Mesodermal cell (in vitro differentiated cells): ENCODE results near the gene EBI3.
"Not testable (repeated sequence)": the region's sequence is repeated elsewhere in the genome, so short reads cannot be mapped to it uniquely, and the experiment has no call there.

Source experiments
- H3K27ac ChIP-seq: 2 replicates; pipeline ENCODE4 v1.7.0; 2013; ENCODE audit warnings: mild to moderate bottlenecking, low read depth, low read length, moderate library complexity; ENCODE audit not compliant: severe bottlenecking
- H3K36me3 ChIP-seq: 2 replicates; pipeline ENCODE4 v1.7.1; 2013; ENCODE audit warnings: mild to moderate bottlenecking, low read length, moderate library complexity; ENCODE audit not compliant: control insufficient read depth, insufficient read depth
- H3K4me1 ChIP-seq: one replicate; pipeline ENCODE4 v1.7.1; 2013; ENCODE audit warnings: mild to moderate bottlenecking, low read length; ENCODE audit not compliant: insufficient read depth, control insufficient read depth, poor library complexity, severe bottlenecking
- H3K4me3 ChIP-seq: 2 replicates; pipeline ENCODE4 v1.7.0; 2013; ENCODE audit warnings: low read length, control low read depth, mild to moderate bottlenecking; ENCODE audit not compliant: insufficient read depth, poor library complexity, severe bottlenecking; ENCODE audit errors: extremely low read depth
- H3K9me3 ChIP-seq: 2 replicates; pipeline ENCODE4 v1.7.1; 2013; ENCODE audit warnings: mild to moderate bottlenecking, low read length, moderate library complexity; ENCODE audit not compliant: control insufficient read depth
- WGBS, 2 experiments: methylation state at CpG; one replicate each; pipeline ENCODE4 v1.1.5; 2013; ENCODE audit warnings: missing lambda C conversion rate in 2 of 2; ENCODE audit not compliant: insufficient coverage in 2 of 2; 5-methylcytosine and 5-hydroxymethylcytosine counted together

The EBI3 gene

DNA sequence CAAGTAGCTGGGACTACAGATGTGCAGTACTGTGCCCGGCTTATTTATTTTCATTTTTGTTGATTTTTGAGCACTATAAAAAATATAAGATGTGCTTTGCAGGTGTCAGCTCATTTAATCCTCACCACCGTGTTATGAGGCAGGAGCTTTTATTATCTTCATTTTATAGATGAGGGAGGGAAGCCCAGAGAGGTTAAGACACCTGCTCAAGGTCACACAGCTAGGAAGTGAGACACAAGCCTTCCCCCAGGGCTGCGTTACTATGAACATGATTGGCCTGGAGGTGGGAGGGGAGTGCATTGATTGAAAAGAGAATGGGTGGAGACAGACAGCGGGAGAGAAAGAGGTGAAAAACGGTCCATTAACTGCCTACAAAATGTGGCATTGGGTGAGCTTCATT, 39.7 kb upstream of the EBI3 start:
- no peaks in the 10 kb centered on the region for H3K36me3 ChIP-seq
- no peaks in the 10 kb centered on the region for H3K4me1 ChIP-seq
- no peak overlapping the region for H3K4me3 ChIP-seq
- no peak overlapping the region for H3K27ac ChIP-seq
- H3K9me3 ChIP-seq: no peaks in the 10 kb centered on the region
- WGBS, 2 experiments: 81 to 90% methylated on average over 2 to 3 of the region's 5 CpGs

DNA sequence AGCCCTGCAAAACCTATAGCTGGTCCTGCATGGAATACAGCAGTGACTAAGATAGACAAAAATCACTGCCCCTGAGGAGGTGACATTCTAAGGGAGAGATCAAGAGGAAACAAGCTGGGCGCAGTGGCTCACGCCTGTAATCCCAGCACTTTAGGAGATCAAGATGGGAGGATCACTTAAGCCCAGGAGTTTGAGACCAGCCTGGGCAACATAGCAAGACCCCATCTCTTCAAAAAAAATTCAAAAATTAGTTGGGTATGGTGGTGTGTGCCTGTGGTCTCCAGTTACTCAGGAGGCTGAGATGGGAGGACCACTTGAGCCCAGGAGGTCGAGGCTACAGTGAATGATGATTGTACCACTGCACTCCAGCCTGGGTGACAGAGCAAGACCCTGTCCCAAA, 36.8 kb upstream of the EBI3 start:
- H3K4me1 ChIP-seq: not testable (repeated sequence)
- WGBS, 2 experiments: 60% methylated on average over 1 of the region's 3 CpGs; no CpG with 5 or more reads in 1 of the 2 experiments

DNA sequence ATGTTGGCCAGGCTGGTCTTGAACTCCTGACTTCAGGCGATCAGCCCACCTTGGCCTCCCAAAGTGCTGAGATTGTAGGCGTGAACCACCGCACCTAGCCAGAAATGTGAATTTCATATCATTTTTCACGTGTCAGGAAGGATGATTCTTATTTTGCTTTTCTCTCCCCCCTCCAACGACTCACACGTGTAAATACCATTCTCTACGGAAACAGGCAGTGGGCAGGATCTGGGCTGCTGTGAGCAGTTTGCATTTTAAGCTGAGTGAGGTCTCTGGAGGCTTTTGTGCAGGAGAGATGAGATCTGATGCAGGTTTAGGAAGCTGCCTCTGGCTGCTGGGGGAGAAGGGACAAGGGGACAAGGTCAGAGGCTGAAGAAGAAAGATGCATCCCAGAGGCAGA, 35.0 kb upstream of the EBI3 start:
- Histone ChIP-seq H3K4me3 (no peak overlapping the region), H3K9me3 (no peaks in the 10 kb centered on the region), H3K4me1 (no peaks in the 10 kb centered on the region), H3K36me3 (no peaks in the 10 kb centered on the region), H3K27ac (no peak overlapping the region)
- WGBS, 2 experiments: 64 to 100% methylated on average over 1 to 6 of the region's 7 CpGs

More for the DNA sequence above, 36.8 kb upstream of the EBI3 start:
- not testable (repeated sequence) for H3K36me3 ChIP-seq, H3K27ac ChIP-seq, H3K9me3 ChIP-seq, H3K4me3 ChIP-seq

GRCh38 chr19:4196009-4196408, 33.3 kb upstream of the EBI3 start:
- no peaks in the 10 kb centered on the region for H3K4me1 ChIP-seq
- H3K9me3 ChIP-seq: no peaks in the 10 kb centered on the region
- H3K27ac ChIP-seq: no peak overlapping the region
- WGBS, 2 experiments: 69 to 77% methylated on average over 4 to 5 of the region's 8 CpGs
- no peaks in the 10 kb centered on the region for H3K36me3 ChIP-seq
- H3K4me3 ChIP-seq: no peak overlapping the region

DNA sequence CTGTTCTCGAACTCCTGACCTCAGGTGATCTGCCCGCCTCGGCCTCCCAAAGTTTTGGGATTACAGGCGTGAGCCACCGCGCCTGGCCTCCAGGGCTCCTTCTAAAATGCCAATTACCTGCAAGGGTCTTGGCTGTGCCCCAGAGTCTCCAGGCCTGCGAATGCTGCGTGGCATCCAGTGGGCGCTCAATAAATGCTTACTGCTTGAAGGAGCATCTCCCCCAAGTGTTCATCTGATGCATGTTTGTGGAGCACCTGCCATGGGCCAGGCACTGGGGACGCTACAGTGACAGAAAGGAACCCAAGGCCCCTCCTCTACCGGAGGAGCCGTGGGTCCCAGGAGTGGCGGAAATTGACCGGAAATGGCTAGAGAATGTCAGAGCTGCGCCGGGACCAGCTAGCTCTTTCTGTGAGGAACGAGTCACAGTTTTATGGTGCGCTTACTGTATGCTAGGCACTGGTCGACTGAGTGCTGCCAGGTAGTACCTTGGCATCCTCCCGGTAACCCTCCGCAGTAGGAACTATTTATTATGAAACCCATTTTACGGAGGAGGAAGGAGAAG, 32.7 kb upstream of the EBI3 start:
- Histone ChIP-seq H3K36me3 (no peaks in the 10 kb centered on the region), H3K4me1 (no peaks in the 10 kb centered on the region), H3K4me3 (no peak overlapping the region), H3K27ac (no peak overlapping the region), H3K9me3 (no peaks in the 10 kb centered on the region)
- 83 to 86% methylated on average over 22 of the region's 22 CpGs for WGBS, 2 experiments

GRCh38 chr19:4197228-4197624, 32.1 kb upstream of the EBI3 start:
- H3K4me3 ChIP-seq: no peak overlapping the region
- H3K4me1 ChIP-seq: no peaks in the 10 kb centered on the region
- no peaks in the 10 kb centered on the region for H3K9me3 ChIP-seq
- H3K27ac ChIP-seq: no peak overlapping the region
- WGBS, 2 experiments: 84 to 85% methylated on average over 5 of the region's 5 CpGs
- H3K36me3 ChIP-seq: no peaks in the 10 kb centered on the region

DNA sequence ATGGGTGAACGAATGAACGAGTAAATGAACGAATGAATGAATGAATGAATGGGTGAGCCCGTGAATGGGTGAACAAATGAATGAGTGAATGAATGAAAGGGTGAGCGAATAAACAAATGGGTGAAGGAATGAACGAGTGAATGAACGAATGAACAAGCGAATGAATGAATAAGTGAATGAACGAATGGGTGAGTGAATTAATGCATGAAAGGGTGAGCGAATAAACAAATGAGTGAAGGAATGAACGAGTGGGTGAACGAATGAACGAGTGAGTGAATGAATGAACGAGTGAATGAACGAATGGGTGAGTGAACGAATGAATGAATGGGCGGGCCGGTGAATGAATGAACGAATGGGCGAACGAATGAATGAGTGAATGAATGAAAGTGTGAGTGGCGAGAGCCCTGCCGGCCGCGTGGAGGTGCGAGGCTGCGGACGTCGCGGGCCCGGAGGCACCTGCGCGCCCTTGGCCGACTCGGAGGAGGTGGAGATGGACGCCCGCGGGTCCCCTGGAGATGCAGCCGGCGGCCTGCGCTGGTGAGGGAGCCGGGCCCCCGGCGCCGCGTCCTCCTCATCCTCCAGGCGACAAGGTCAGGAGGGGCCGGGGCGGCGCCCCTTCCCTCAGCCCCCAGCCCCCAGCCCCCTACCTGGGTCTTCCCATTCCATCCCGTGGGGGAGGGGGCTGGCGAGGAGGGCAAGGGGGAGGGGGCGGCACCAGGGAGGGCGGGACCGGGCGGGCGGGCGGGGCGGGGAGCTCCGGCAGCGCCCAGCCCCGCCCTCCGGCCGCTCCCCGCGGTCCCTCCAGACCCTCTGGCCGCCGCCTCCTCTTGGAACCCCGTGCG, 31.5 kb upstream of the EBI3 start:
- H3K9me3 ChIP-seq: no peaks in the 10 kb centered on the region
- H3K4me1 ChIP-seq: no peaks in the 10 kb centered on the region
- 24 to 26% methylated on average over 37 to 46 of the region's 70 CpGs for WGBS, 2 experiments
- no peaks in the 10 kb centered on the region for H3K36me3 ChIP-seq
- H3K4me3 ChIP-seq: peak overlapping the region; percentile 5
- no peak overlapping the region for H3K27ac ChIP-seq

DNA sequence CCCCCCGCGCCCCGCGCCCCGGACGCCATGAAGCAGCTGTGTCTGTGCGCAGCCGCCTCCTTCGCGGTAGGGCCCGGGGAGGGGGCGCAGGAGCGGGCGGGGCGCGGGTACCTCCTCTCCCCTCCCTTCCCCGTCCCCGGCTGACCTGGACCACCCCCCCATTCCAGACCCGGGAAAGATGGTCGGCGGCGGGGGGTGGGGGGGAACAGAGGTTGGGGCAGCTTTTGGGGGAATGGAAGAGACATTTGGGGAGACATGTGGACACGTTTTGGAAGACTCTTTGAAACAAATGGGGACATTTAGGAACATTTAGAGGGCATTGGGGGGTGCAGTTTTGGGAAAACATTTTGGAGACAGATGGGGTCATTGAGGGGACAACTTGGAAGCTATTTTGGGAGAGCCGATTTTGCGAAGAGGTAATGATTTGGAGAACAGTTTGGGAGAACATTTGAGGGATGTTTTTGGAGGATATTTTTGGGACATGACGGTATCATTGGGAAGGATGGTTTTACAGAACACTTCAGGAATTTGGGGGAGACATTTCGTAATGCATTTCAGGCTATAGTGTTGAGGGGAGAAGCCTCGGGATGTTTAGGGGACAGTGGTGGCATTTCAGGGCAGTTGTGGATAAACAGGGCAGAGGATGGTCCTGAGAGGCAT, 30.7 kb upstream of the EBI3 start:
- no peak overlapping the region for H3K4me3 ChIP-seq
- no peaks in the 10 kb centered on the region for H3K36me3 ChIP-seq
- no peaks in the 10 kb centered on the region for H3K9me3 ChIP-seq
- no peak overlapping the region for H3K27ac ChIP-seq
- WGBS, 2 experiments: 22 to 51% methylated on average over 6 to 13 of the region's 28 CpGs
- no peaks in the 10 kb centered on the region for H3K4me1 ChIP-seq

GRCh38 chr19:4199699-4200293, 29.5 kb upstream of the EBI3 start:
- H3K4me1 ChIP-seq: no peaks in the 10 kb centered on the region

DNA sequence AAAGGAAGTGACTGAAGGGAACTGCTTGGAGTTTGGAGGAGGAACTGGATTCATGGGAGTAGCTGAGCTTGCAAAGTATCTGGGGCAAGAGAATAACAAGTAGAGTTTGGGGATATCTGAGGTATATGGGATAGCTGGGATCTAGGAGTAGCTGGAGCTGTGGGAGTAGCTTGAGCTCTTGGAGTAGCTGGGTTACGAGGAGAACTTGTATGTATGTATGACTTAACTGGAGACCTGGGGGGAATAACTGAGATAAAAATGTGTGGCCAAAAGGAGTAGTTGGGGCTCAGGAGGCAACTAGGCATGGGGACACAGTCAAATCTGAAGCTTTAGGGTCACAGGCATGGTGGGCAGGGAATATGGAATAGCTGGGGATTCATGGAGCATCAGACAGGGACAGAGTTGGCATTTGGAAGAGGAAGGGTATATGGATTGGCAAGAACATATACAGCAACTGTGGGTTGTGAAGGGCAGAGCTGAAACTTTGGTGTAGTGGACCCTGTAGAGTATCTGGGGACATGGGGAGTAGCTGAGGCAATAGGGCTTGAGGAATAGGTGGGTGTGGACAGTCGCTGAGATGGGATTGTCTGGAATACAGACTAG, 28.3 kb upstream of the EBI3 start:
- Histone ChIP-seq H3K4me3 (no peak overlapping the region), H3K27ac (no peak overlapping the region), H3K9me3 (no peaks in the 10 kb centered on the region), H3K36me3 (no peaks in the 10 kb centered on the region), H3K4me1 (no peaks in the 10 kb centered on the region)
- 50% methylated on average over 2 of the region's 2 CpGs for WGBS, 2 experiments

More at GRCh38 chr19:4199699-4200293, 29.5 kb upstream of the EBI3 start:
- no peaks in the 10 kb centered on the region for H3K9me3 ChIP-seq
- H3K27ac ChIP-seq: no peak overlapping the region
- no peaks in the 10 kb centered on the region for H3K36me3 ChIP-seq
- 58 to 67% methylated on average over 29 to 32 of the region's 33 CpGs for WGBS, 2 experiments
- no peak overlapping the region for H3K4me3 ChIP-seq
